ENCODE results near the gene PCSK5. TPM values are rescaled to one million over a fixed set of nuclear protein-coding genes. Genes with fewer than 3 reads are reported as not detected.

The PCSK5 gene
- total RNA-seq, 6 experiments from 2014 or later = 1.4 to 5.8 (median 3.5) TPM

GRCh38 chr9:76247426-76247825 is 357.0 kb downstream of the PCSK5 start:
- H3K9me3 ChIP-seq = no peaks in the 10 kb centered on the region
- no peak overlapping the region for H3K4me3 ChIP-seq
- H3K27me3 ChIP-seq = no peaks in the 10 kb centered on the region
- H3K27ac ChIP-seq = no peak overlapping the region
- intact Hi-C loops (cut with DNase I) = no loop called here
- DNase-seq (no peak), ATAC-seq (no peak)
- no peaks in the 10 kb centered on the region for H3K4me1 ChIP-seq
- TF ChIP-seq POLR2A (IDR thresholded peaks at IDR 0.05) (no peak), CTCF (IDR thresholded peaks at IDR 0.05) (no peak)
- 100% methylated on average over 1 of the region's 2 CpGs for WGBS (ENCODE audit: insufficient coverage, low coverage, low lambda C conversion rate, missing lambda C conversion rate)
- no peaks in the 10 kb centered on the region for H3K36me3 ChIP-seq

GRCh38 chr9:76249309-76249708 is 358.8 kb downstream of the PCSK5 start:
- no peak overlapping the region for H3K4me3 ChIP-seq
- DNase-seq (no peak), ATAC-seq (no peak)
- H3K9me3 ChIP-seq = no peaks in the 10 kb centered on the region
- H3K27ac ChIP-seq = no peak overlapping the region
- H3K36me3 ChIP-seq = no peaks in the 10 kb centered on the region
- intact Hi-C loops (cut with DNase I) = no loop called here
- H3K4me1 ChIP-seq = no peaks in the 10 kb centered on the region
- TF ChIP-seq CTCF (IDR thresholded peaks at IDR 0.05) (no peak), POLR2A (IDR thresholded peaks at IDR 0.05) (no peak)
- H3K27me3 ChIP-seq = no peaks in the 10 kb centered on the region

- intact Hi-C loops (cut with DNase I) = no loop called here
- Histone ChIP-seq H3K4me3 (peak overlapping the region in 2 of 3 donors; percentile 6 to 32), H3K27ac (peak overlapping the region in 2 of 3 donors; percentile 21 to 39)
These were observed 365.4 kb downstream of the PCSK5 start for GRCh38 chr9:76255781-76256455.

GRCh38 chr9:76257311-76257710 is 366.8 kb downstream of the PCSK5 start:
- Histone ChIP-seq H3K36me3 (no peaks in the 10 kb centered on the region), H3K27ac (no peak overlapping the region), H3K9me3 (no peaks in the 10 kb centered on the region), H3K4me3 (no peak overlapping the region), H3K27me3 (no peaks in the 10 kb centered on the region), H3K4me1 (peaks cover 0 to 3% (median 0%) of the 10 kb centered on the region in 4 donors)
- ATAC-seq = no peak
- 87% methylated on average over 3 of the region's 7 CpGs for WGBS (ENCODE audit: insufficient coverage, low coverage, low lambda C conversion rate, missing lambda C conversion rate)
- intact Hi-C loops (cut with DNase I) = no loop called here
- TF ChIP-seq CTCF (IDR thresholded peaks at IDR 0.05) = no peak
- TF ChIP-seq POLR2A (IDR thresholded peaks at IDR 0.05) = no peak
- DNase-seq = no peak

More at GRCh38 chr9:76255781-76256455, 365.4 kb downstream of the PCSK5 start:
- no peaks in the 10 kb centered on the region for H3K27me3 ChIP-seq
- TF ChIP-seq POLR2A (IDR thresholded peaks at IDR 0.05) (no peak), CTCF (IDR thresholded peaks at IDR 0.05) (no peak)
- no peaks in the 10 kb centered on the region for H3K9me3 ChIP-seq
- ATAC-seq (peak; percentile 93 to 98 (median 98)), DNase-seq (peak in 2 of 3 donors; percentile 38 to 80)
- no peaks in the 10 kb centered on the region for H3K36me3 ChIP-seq
- WGBS (ENCODE audit: insufficient coverage, low coverage, low lambda C conversion rate, missing lambda C conversion rate) = 26% methylated on average over 12 of the region's 12 CpGs
- peaks cover 0 to 3% (median 0%) of the 10 kb centered on the region in 4 donors for H3K4me1 ChIP-seq

All from right lobe of liver (tissue), 6 donors.